ENCODE measurements around the gene BRF1.

- no peak for TF ChIP-seq CEBPB (IDR thresholded peaks at IDR 0.05)
- TF ChIP-seq TEAD4 (IDR thresholded peaks at IDR 0.05): no peak
- no peak for TF ChIP-seq RAD21 (IDR thresholded peaks at IDR 0.05; ENCODE audit: low read depth)
- TF ChIP-seq CREB1 (IDR thresholded peaks at IDR 0.05; ENCODE audit: low read depth): no peak
- TF ChIP-seq TCF12 (IDR thresholded peaks at IDR 0.05; ENCODE audit: low read depth): no peak
- TF ChIP-seq, protein P1, sequence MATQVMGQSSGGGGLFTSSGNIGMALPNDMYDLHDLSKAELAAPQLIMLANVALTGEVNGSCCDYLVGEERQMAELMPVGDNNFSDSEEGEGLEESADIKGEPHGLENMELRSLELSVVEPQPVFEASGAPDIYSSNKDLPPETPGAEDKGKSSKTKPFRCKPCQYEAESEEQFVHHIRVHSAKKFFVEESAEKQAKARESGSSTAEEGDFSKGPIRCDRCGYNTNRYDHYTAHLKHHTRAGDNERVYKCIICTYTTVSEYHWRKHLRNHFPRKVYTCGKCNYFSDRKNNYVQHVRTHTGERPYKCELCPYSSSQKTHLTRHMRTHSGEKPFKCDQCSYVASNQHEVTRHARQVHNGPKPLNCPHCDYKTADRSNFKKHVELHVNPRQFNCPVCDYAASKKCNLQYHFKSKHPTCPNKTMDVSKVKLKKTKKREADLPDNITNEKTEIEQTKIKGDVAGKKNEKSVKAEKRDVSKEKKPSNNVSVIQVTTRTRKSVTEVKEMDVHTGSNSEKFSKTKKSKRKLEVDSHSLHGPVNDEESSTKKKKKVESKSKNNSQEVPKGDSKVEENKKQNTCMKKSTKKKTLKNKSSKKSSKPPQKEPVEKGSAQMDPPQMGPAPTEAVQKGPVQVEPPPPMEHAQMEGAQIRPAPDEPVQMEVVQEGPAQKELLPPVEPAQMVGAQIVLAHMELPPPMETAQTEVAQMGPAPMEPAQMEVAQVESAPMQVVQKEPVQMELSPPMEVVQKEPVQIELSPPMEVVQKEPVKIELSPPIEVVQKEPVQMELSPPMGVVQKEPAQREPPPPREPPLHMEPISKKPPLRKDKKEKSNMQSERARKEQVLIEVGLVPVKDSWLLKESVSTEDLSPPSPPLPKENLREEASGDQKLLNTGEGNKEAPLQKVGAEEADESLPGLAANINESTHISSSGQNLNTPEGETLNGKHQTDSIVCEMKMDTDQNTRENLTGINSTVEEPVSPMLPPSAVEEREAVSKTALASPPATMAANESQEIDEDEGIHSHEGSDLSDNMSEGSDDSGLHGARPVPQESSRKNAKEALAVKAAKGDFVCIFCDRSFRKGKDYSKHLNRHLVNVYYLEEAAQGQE (IDR thresholded peaks at IDR 0.05; ENCODE audit: low read depth): no peak
- TF ChIP-seq MAX (IDR thresholded peaks at IDR 0.05): no peak
- no peak for TF ChIP-seq EP300 (IDR thresholded peaks at IDR 0.05; ENCODE audit: borderline replicate concordance)
- no peak for TF ChIP-seq YY1 (IDR thresholded peaks at IDR 0.05; ENCODE audit: low read depth)
- TF ChIP-seq, protein P2, sequence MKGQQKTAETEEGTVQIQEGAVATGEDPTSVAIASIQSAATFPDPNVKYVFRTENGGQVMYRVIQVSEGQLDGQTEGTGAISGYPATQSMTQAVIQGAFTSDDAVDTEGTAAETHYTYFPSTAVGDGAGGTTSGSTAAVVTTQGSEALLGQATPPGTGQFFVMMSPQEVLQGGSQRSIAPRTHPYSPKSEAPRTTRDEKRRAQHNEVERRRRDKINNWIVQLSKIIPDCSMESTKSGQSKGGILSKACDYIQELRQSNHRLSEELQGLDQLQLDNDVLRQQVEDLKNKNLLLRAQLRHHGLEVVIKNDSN (IDR thresholded peaks at IDR 0.05): no peak
- no peak for TF ChIP-seq TAF1 (IDR thresholded peaks at IDR 0.05; ENCODE audit: low read depth)
- no peak for TF ChIP-seq EGR1 (IDR thresholded peaks at IDR 0.05)
Measured at GRCh38 chr14:105261781-105262180, 39.0 kb downstream of the BRF1 start.

All from Ishikawa (cell line).